PC-9 (cell line): Measurements from ENCODE around the gene IQSEC1. TPM values are rescaled to one million over a fixed set of nuclear protein-coding genes. Genes with fewer than 3 reads are reported as not detected.

Source experiments
- BruUV-seq: library from RNA; stranded (reverse); fragments of 400-500 nt; replicated peaks from 2 replicates; lab custom pipeline; 2021; lab: Mats Ljungman, UMichigan
- CTCF ChIA-PET: fragments of 300-600 bp; sonication (Branson Sonifier 250); formaldehyde crosslinking; loops from one replicate; lab custom pipeline; 2022; ENCODE audit warnings: antibody characterized with exemption; lab: Charles Lee
- POLR2A ChIA-PET: fragments of 300-600 bp; sonication (Branson Sonifier 250); formaldehyde crosslinking; loops from one replicate; lab custom pipeline; 2022; ENCODE audit warnings: antibody characterized with exemption; ENCODE audit not compliant: unreplicated experiment; lab: Charles Lee
- DNase-seq, 2 experiments: peaks; one replicate each; pipeline versions ENCODE4 v3.0.0 to v3.0.0-alpha.2; 2015 to 2022; ENCODE audit warnings: mixed read lengths in 1 of 2
- H2AFZ ChIP-seq: fragments of 200-600 bp; sonication (generic); 2 replicates; pipeline ENCODE4 v1.8.1; 2017; ENCODE audit warnings: antibody characterized with exemption
- H3F3A ChIP-seq: fragments of 200-600 bp; sonication (generic); 2 replicates; pipeline ENCODE4 v1.8.1; 2017; ENCODE audit warnings: antibody characterized with exemption, mild to moderate bottlenecking, low read depth; ENCODE audit not compliant: insufficient read depth
- H3K27ac ChIP-seq: fragments of 200-600 bp; sonication (generic); 2 replicates; pipeline ENCODE4 v1.6.1; 2016; ENCODE audit warnings: mixed run types
- H3K27me3 ChIP-seq: fragments of 200-600 bp; sonication (generic); 2 replicates; pipeline ENCODE4 v1.6.1; 2016; ENCODE audit warnings: low read depth, mixed run types; ENCODE audit not compliant: insufficient read depth
- H3K36me3 ChIP-seq: fragments of 200-600 bp; sonication (generic); 2 replicates; pipeline ENCODE4 v1.6.1; 2016; ENCODE audit warnings: low read depth, mixed run types
- H3K4me1 ChIP-seq: fragments of 200-600 bp; sonication (generic); replicated peaks from 2 replicates; pipeline ENCODE4 v1.6.1; 2016; ENCODE audit warnings: mixed run types; ENCODE audit not compliant: insufficient read depth
- H3K4me2 ChIP-seq: fragments of 200-600 bp; sonication (generic); 2 replicates; pipeline ENCODE4 v1.6.1; 2017; ENCODE audit warnings: mixed run types
- H3K4me3 ChIP-seq: fragments of 200-600 bp; sonication (generic); 2 replicates; pipeline ENCODE4 v1.6.1; 2016; ENCODE audit warnings: mixed run types
- H3K79me2 ChIP-seq: fragments of 200-600 bp; sonication (generic); 2 replicates; pipeline ENCODE4 v1.6.1; 2017; ENCODE audit warnings: low read depth, mixed run types
- H3K9me2 ChIP-seq: fragments of 200-600 bp; sonication (generic); 2 replicates; pipeline ENCODE4 v1.8.1; 2017; ENCODE audit warnings: mild to moderate bottlenecking; ENCODE audit not compliant: insufficient read depth
- H3K9me3 ChIP-seq: fragments of 200-600 bp; sonication (generic); 2 replicates; pipeline ENCODE4 v1.8.1; 2016; ENCODE audit warnings: low read depth; ENCODE audit not compliant: insufficient read depth
- H4K20me1 ChIP-seq: fragments of 200-600 bp; sonication (generic); 2 replicates; pipeline ENCODE4 v1.8.1; 2017; ENCODE audit not compliant: insufficient read depth
- CTCF ChIP-seq: fragments of 200-600 bp; sonication (generic); conservative IDR thresholded peaks from 2 replicates; pipeline ENCODE4 v1.6.1; 2017; ENCODE audit warnings: mixed run types, antibody characterized with exemption, mild to moderate bottlenecking, moderate library complexity
- EZH2 ChIP-seq: fragments of 200-600 bp; sonication (generic); IDR thresholded peaks from 2 replicates; pipeline ENCODE4 v1.8.0; 2017; ENCODE audit warnings: antibody characterized with exemption, low read depth
- intact Hi-C: fragments of 100-400 bp; cut with micrococcal nuclease; formaldehyde crosslinking; loops from one replicate; pipeline ENCODE4 v1.10.0; 2022; ENCODE audit not compliant: unreplicated experiment
- total RNA-seq: library from RNA; stranded (reverse); gene quantifications from 2 replicates; pipeline ENCODE4 v1.2.3, GENCODE V29; 2021

IQSEC1 gene
- total RNA-seq, 1 experiment from 2014 or later: 30.7 TPM

- intact Hi-C loops: no loop called here
- Histone ChIP-seq H3K4me1 (no peaks in the 10 kb centered on the region), H3K9me2 (no peaks in the 10 kb centered on the region), H3K79me2 (no peaks in the 10 kb centered on the region), H3K27me3 (no peaks in the 10 kb centered on the region), H3F3A (no peaks in the 10 kb centered on the region), H3K4me2 (no peak overlapping the region), H3K36me3 (no peaks in the 10 kb centered on the region), H3K27ac (no peak overlapping the region), H2AFZ (no peak overlapping the region), H3K4me3 (no peak overlapping the region), H4K20me1 (no peaks in the 10 kb centered on the region), H3K9me3 (no peaks in the 10 kb centered on the region)
- no peak for TF ChIP-seq EZH2
- no peak for TF ChIP-seq CTCF
- POLR2A ChIA-PET: no interaction called here
- DNase-seq: no peak
- no TSS peak for BruUV-seq
- CTCF ChIA-PET: no interaction called here
Measured at GRCh38 chr3:13074006-13074375, 762 bp upstream of the IQSEC1 start.

GRCh38 chr3:13072600-13073325, 466 bp downstream of the IQSEC1 start:
- H3K4me3 ChIP-seq: no peak overlapping the region
- no peaks in the 10 kb centered on the region for H3K79me2 ChIP-seq
- ChIA-PET POLR2A (interaction anchor here (0.7 kb wide), 1 partner anchor 49 kb away, joined by 3 read pairs; no protein-coding TSS in a partner anchor), CTCF (no interaction called here)
- H3K9me2 ChIP-seq: no peaks in the 10 kb centered on the region
- no peaks in the 10 kb centered on the region for H3K4me1 ChIP-seq
- DNase-seq: no peak
- no TSS peak for BruUV-seq
- no peak overlapping the region for H2AFZ ChIP-seq
- no peaks in the 10 kb centered on the region for H3K27me3 ChIP-seq
- H4K20me1 ChIP-seq: no peaks in the 10 kb centered on the region
- no peak overlapping the region for H3K27ac ChIP-seq
- TF ChIP-seq CTCF (no peak), EZH2 (no peak)
- H3K36me3 ChIP-seq: no peaks in the 10 kb centered on the region
- no peak overlapping the region for H3K4me2 ChIP-seq
- H3K9me3 ChIP-seq: no peaks in the 10 kb centered on the region
- no peaks in the 10 kb centered on the region for H3F3A ChIP-seq
- intact Hi-C loops: no loop called here

- BruUV-seq: no TSS peak
- CTCF ChIA-PET: no interaction called here
Measured at GRCh38 chr3:13072239-13072599, 1.0 kb downstream of the IQSEC1 start.

More at GRCh38 chr3:13072239-13072599, 1.0 kb downstream of the IQSEC1 start:
- H3K4me2 ChIP-seq: no peak overlapping the region
- intact Hi-C loops: no loop called here
- DNase-seq: no peak
- H3K4me3 ChIP-seq: no peak overlapping the region
- no peaks in the 10 kb centered on the region for H3K9me2 ChIP-seq
- no peaks in the 10 kb centered on the region for H3K36me3 ChIP-seq
- H3K27me3 ChIP-seq: no peaks in the 10 kb centered on the region
- H3K4me1 ChIP-seq: no peaks in the 10 kb centered on the region
- no peaks in the 10 kb centered on the region for H3K79me2 ChIP-seq
- TF ChIP-seq CTCF (no peak), EZH2 (no peak)
- H3K9me3 ChIP-seq: no peaks in the 10 kb centered on the region
- H4K20me1 ChIP-seq: no peaks in the 10 kb centered on the region
- POLR2A ChIA-PET: interaction anchor here (0.7 kb wide), 1 partner anchor 49 kb away, joined by 3 read pairs; no protein-coding TSS in a partner anchor
- no peak overlapping the region for H2AFZ ChIP-seq
- H3F3A ChIP-seq: no peaks in the 10 kb centered on the region
- H3K27ac ChIP-seq: no peak overlapping the region
